M059J (cell line): Measurements from ENCODE around the gene PI4K2B. TPM values are rescaled to one million over a fixed set of nuclear protein-coding genes. Genes with fewer than 3 reads are reported as not detected.
A peak's percentile ranks its signal among the peaks of the same experiment; 100 is the strongest.
"Not testable (repeated sequence)": the region's sequence is repeated elsewhere in the genome, so short reads cannot be mapped to it uniquely, and the experiment has no call there.

Experiments
- DNase-seq: peaks from one replicate; pipeline ENCODE4 v3.0.0-alpha.2; 2012; ENCODE audit warnings: low read depth
- total RNA-seq: library from RNA; depleted of rRNA; stranded (reverse); fragments of >200 nt; shearing (Covaris generic); gene quantifications from 2 replicates; pipeline ENCODE4 v1.2.3, GENCODE V29; 2014; rRNA removed

PI4K2B gene
- 39.4 and 56.2 TPM in 2 replicates for total RNA-seq

DNA sequence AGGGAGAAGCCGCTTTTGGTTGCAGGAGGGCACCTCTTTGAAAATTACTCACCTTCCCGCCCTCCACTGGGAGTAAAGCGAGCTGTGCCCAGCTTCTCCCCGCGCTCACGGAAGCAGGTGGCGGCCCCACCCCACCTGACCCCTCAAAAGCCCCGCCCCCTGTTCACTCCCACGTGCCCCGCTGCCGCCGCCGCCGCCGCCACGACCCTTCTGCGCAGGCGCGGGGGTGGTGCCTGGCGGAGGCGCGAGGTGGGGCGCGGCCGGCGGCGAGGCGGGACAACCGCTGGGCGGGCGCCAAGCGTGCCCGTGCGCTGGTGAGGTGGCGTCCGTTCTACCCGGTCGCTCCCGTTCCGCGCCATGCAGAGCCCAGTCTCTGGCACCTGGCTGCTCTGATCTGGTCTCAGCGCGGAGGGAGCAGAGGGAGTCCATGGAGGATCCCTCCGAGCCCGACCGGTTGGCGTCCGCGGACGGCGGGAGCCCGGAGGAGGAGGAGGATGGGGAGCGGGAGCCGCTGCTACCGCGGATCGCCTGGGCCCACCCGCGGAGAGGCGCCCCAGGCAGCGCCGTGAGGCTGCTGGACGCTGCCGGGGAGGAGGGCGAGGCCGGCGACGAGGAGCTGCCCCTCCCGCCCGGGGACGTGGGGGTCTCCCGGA lies at the start of gene PI4K2B:
PI4K2B (plus strand) TSS at position 297 of the 653 bp plus-strand sequence; CDS start at position 428, 131 bp downstream.
- peak; percentile 81 for DNase-seq

DNA sequence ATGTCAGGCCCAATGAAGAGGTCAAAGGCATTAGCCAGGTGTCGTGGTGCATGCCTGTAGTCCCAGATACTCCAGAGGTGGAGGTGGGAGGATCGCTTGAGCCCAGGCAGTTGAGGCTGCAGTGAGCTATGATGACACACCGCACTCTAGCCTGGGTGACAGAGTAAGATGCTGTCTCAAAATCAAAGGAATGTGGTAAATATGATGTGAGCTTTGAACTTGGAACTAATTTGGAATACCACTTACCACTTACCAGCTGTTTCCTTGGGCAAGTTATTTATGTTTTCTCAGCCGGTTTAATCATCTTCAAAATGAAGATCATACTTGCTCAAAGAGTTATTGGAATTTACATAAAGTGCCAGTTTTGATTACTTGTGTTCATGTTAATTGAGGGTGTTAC lies 49.8 kb upstream of the PI4K2B start:
- DNase-seq: no peak

DNA sequence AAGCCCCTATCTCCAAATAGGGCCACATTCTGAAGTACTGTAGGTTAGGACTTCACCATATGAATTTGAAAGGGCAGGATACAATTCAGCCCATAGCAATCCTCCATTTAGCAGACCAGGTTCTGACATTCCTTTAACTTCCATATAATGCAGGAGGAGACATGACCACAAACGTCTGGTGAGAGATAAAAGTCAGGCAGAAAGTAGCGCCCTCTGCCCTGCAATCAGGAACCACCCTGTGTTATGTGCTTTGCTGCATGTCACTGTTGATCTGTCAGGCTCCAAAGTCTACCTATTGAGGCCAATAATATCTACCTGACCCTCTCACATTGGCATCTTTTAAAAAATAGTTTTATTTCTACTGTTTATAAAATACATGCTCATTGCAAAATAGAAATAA lies 43.4 kb upstream of the PI4K2B start:
- no peak for DNase-seq

DNA sequence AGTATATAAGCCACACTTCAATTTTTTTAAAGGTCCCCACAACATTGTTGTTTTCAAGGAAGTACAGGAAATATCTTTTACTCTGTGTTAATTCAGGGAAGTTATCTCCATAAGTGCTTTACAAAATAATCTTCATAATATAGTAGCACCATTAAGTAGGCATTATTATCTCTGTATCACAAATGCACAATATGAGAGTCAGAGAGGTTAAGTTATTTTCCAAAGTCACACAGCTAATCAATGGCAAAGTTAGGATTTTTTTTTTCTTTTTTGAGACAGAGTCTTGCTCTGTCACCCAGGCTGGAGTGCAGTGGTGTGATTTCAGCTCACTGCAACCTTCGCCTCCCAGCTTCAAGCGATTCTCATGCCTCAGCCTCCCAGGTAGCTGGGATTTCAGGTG lies 35.1 kb upstream of the PI4K2B start:
- no peak for DNase-seq

DNA sequence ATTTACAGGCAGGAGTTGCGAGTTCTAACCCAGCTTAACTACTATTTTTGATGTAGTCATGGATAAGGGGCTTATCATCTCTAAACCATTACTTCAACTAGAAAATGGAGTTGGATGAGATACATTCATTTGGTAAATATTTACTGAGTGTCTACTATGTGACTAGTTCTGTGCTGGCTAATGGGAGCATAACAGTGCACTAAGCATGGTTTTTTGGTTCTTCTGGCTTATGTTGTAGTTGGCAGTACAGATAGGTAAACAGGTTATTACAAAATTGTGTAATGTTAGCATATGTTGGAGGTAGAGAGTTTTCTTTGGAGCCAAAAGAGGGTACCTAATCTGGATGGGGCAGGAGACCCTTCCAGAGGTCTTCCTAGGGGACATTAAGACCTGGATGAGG lies 25.8 kb upstream of the PI4K2B start:
- DNase-seq: no peak

DNA sequence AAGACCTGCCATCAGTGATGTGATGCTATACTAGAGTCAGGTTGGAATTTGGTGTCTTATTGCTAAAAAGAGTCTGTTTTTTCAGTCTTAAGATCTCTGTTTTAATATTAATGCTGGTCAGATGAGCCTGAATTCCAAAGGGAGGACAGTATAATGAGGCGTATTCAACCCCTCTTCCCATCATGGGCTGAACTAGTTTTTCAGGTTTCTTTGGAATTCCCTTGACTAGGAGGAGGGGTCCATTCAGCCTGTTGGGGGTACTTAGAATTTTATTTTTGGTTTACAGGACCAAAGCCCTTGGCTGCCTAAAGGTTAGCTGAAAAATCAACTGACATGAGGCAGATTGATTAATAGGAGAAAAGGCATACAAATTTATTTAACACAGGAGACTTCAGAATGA lies 24.1 kb upstream of the PI4K2B start:
- DNase-seq: no peak

DNA sequence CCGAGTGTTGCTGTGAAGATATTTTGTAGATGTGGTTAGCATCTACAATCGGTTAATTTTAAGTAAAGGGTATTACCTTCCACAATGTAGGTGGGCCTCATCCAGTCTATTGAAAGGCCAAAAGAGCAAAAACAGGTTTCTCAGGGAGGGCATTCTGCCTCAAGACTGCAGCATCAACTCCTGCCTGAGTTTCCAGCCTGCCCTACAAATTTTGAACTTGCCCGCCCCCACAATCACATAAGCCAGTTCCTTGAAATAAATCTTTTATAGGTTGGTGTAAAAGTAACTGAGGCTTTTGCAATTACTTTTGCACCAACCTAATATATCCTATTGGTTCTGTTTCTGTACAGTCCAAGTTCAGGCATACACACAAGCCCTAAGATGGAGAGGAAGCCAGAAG lies 22.1 kb upstream of the PI4K2B start:
- DNase-seq: no peak

DNA sequence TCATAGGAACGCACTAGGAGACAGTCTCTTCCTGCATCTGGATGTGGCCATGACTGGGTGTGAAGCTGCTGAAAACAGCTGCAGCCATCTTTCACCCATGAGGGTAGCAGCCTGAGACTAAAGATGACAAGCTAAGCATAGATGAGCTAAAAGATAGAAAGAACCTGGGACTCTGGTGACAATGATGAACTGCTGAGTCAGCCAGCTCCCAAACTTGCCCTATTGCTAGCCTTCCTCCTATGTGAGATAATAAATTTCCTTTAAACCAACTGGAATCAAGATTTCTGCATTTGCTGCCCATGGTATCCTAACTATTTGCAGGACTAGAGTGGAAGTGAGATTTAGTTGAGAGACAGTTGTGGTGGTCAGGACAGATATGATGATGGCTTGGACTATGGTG lies 21.0 kb upstream of the PI4K2B start:
- no peak for DNase-seq

DNA sequence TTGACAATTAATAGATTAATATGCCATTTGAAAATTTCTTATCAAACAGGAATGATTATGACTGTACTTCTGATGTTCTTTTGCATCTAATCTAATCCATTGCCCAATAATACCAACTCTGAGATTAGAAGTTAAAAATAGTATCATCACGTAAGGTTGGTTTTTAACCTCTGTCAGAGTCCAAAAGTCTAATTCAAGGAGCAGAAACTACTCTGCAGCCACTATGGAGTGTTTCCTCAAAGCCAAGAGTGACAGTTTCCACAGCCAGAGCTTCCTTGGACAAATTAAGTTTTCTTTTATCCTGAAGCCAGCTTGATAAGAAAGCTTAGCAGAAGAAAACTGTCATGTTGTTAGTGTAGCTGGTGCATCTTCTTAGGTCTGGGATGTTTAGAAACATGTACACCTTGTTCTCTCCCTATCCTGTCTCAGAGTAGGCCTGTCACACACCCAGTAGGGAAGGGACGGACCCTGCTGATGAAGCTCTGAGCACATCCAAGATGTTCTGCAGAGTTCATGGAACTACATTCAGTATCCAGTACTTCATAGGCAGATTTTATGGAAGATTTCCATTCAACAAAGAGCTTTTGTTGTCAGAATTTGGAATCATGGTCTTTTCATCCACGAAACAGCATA lies 20.4 kb upstream of the PI4K2B start:
- no peak for DNase-seq

DNA sequence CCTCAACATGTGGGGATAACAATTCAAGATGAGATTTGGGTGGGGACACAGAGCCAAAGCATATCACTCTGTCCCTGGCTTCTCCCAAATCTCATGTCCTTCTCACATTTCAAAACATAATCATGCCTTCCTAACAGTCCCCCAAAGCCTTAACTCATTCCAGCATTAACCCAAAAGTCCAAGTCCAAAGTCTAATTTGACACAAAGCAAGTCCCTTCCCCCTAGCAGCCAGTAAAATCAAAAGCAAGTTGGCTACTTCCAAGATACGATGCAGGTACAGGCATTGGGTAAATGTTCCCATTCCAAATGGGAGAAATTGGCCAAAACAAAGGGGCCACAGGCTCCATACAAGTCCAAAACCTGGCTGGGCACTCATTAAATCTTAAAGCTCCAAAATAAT lies 19.1 kb upstream of the PI4K2B start:
- DNase-seq: not testable (repeated sequence)

DNA sequence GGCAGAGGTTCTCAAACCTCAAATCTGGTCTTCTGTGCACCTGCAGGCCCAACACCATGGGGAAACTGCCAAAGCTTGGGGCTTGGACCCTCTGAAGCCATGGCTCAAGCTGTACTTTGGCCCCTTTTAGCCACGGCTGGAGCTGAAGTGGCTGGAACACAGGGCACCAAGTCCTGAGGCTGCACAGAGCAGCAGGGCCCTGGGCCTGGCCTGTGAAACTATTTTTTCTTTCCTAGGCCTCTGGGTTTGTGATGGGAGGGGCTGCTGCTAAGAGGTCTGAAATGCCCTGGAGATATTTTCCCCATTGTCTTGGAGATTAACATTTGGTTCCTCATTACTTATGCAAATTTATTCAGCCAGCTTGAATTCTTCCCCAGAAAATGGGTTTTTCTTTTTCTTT lies 18.3 kb upstream of the PI4K2B start:
- peak; percentile 52 for DNase-seq

DNA sequence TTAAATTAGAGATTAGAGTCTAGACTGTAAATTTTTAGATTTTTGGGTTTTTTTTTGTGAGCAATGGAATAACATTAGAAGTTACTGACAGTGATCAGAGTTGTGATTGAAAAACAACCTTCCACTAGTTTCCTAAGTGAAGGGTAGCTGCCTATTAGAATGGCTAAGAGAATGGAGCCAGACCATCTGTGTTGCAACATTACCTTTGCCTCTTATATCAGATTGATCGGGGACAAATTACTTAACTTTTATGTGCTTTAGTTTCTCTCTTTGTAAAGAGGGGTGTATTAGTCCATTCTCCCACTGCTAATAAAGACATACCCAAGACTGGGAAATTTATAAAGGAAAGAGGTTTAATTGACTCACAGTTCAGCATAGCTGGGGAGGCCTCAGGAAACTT lies 12.5 kb upstream of the PI4K2B start:
- no peak for DNase-seq

DNA sequence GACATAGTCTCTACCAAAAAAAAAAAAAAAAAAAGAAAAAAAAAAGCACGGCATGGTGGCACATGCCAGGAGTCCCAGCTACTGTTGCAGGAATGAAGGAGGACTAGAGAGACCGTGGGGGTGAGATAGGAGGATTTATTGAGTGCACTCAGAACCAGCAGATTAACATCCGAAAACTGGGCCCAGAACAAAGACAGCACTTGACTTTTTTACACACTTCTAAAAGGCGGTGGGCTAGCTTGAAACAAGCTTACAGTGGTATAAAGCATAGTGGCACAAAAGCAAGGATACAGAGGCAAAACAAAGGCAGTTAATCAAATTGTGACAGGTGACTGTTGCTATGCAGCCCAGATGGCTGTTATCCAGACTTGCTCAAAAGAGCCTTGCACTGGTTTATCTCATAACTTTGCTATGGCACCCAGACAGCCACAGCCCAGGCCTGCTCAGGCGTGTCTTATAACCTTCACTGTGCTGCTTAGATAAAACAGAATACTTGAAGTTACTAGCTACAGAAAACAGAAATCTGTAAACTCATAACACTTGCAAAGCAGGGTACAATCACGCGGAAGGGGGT lies 9.9 kb upstream of the PI4K2B start:
- peak; percentile 42 for DNase-seq

DNA sequence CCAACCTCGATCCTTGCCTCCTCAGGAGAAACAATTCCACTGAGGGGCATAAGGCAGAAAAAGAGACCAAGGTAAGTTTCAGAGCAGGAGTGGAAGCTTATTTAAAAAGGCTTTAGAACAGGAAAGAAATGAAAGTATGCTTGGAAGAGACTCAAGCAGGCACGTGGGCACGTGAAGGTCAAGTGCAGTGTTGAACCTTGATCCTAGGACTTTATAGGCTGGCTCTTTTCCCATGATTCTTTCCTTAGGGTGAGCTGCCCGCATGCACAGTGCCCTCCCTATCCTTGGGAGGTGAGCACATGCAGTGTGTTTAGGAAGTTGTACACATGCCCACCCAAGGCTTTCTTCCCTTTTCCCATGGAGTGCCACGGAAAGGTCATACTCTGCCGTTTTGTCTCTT lies 4.0 kb upstream of the PI4K2B start:
- no peak for DNase-seq

DNA sequence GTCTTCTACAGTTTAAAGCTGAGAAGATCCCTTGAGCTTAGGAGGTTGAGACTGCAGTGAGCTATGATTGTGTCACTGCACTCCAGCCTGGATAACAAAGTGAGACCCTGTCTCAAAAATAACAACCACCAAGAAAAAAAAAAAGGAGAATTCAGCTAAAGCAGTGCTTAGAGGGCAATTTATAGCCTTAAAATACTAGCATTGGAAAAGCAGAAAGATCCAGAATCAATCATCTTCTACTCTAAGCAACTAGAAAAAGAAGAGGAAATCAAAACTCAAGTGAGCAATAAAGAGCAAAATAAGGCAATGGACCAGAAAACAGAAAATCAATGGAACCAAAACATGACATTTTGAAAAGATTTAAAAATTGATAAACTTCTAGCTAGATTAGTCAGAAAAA lies 639 bp upstream of the PI4K2B start:
- no peak for DNase-seq

DNA sequence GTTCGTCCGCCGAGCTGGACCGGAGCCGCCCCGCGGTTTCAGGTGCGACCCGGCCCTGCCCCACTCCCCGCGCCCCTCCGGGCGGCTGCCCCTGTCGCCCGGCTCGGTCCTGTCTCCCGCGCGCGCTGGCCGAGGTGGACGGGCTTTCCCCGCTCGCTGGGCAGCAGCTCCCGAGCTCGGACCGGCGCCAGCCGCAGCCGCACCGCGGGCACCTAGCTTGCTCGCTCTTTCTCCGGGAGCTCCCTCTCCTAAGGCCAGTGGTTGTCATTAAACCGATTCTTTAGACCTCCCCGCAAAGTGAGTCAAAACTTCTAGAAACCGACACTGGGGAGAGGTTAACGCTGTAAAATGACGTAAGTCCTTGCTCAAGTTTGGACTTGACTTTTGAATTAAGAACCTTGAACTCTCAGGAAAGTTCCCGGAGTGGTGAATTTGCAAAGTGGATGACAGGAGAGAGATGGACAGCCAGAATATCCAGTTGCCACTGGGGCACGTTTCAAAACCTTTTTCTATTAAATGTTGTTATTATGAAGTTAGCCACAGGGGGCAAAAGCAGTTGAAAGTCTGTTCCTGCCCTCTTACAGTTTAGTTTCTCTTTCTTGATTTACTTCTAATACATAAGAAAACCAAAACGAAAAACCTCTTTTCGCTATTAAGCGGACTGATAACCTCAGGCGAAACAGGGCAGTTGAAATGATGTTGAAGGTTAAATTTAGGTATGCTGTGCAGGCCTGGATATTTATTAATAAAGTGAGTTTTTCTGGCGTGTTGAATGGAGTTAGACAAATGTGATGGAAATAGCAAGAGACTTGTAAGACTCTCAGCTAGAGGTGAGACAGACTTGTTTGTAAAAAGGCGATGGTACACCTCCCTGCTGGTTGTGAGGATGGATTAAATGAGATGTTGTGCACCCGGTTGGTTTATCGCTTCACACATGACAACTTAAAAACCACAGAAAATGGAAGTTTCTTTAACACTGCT lies 847 bp downstream of the PI4K2B start:
- peak; percentile 89 for DNase-seq

DNA sequence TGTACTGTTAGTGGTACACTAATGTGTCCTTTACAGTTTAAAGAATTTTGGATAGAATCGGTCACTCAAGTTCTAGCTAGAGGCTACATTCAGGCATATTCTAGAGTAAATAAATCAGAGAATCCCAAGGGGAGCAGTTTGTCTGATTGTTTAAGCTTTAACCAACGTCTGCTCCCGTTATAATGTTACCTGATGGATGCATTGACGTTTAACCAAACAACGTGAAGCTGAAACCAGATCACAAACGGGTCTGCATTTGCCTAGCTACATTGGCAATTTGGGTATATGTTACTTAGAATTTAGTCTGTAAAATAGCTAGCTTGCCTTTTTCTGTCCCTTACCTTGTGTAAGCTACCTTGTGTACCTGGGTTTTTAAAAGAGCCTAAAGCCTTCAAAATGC lies 1.6 kb downstream of the PI4K2B start:
- DNase-seq: peak; percentile 4

DNA sequence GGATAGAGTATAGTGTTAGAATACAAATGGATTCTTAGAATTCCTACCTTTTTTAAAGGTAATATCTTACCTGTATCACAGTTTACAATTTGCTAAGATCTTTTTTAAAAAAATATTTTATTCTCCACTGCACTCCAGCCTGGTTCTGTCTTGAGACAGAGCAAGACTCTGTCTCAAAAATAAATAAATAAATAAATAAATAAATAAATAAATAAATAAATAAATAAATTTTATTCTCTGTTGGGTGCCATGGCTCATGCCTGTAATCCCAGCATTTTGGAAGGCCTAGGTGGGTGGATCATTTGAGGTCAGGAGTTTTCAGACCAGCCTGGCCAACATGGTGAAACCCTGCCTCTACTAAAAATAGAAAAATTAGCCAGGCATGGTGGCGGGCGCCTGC lies 2.2 kb downstream of the PI4K2B start:
- DNase-seq: not testable (repeated sequence)

DNA sequence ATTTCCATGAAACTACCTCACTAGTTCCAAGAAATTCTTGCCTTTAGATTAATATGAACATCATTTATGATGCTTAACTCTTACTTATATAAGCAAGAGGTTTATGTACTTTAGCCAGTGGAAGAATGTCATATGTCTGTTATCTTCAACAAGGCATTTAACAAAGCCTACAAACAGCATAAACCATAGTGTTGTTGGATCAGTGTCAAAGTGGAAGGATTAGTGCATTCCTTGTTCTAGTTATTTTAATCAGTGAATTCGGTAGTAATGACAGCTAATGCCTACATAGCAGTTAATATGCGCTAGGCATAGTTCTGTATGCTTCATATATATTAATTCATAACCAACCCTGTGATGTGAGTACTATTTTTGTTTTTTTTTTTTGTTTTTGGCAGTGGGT lies 3.1 kb downstream of the PI4K2B start:
- DNase-seq: no peak

DNA sequence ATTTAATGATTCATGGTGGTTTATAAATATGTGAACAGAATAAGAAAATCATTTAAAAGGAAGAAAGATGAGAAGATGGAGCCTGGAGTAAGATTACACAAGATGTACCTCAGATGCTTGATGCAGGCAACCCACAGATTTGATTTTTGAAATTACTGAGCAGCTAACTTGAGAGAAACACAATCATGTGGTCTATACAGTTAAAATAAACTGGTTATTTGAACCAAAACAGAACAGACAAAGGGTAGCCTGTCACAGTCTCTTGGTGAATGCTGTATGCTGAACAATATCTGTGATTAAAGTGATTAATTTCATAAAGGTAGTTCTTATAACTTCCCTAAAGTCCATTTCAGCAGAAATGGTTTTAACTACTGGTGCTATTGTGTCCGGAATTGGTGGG lies 4.2 kb downstream of the PI4K2B start:
- DNase-seq: no peak

DNA sequence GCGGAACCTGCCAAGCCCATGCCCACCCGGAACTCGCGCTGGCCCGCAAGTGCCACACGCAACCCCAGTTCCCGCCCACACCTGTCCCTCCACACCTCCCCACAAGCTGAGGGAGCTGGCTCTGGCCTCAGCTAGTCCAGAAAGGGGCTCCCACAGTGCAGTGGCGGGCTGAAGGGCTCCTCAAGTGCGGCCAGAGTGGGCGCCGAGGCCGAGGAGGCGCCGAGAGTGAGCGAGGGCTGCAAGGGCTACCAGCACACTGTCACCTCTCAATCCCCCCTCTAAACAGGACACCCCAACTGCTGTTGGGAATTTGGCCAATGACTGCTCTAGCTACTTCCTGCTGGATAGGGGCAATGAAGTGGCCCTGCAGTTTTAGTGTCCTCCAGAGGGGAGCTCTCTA lies 5.7 kb downstream of the PI4K2B start:
- not testable (repeated sequence) for DNase-seq

DNA sequence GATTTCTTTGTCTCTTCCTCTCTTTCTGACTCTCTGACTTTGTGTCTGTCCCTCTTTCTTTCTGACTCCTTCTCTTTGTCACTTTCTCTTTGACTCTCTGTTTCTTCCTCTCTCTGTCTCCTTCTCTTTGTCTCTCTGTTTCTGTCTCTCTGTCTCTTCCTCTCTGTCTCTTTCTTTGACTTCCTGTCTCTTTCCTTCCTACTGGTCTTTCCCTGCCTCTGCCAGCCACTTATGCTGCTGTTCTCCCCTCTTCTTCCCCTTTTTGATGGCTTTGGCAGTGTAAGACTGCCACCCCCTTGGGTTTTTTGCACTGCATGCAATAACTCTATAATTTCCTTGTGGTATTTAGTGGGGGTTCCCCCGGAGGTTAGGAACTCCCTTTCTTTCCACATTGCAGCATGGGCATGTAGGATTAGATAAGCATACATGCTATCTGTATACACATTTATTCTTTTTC lies 6.9 kb downstream of the PI4K2B start:
- not testable (repeated sequence) for DNase-seq
